Medulla oblongata (tissue), 1 donor: ENCODE measurements around the gene GNE.
"Not testable (repeated sequence)": the region's sequence is repeated elsewhere in the genome, so short reads cannot be mapped to it uniquely, and the experiment has no call there.

Experiments
- DNase-seq: peaks from one replicate; pipeline ENCODE4 v3.0.0-alpha.2; 2015; ENCODE audit errors: extremely low spot score

GNE gene

GRCh38 chr9:36264896-36265295, 6.6 kb upstream of the GNE start:
- no peak for DNase-seq

DNA sequence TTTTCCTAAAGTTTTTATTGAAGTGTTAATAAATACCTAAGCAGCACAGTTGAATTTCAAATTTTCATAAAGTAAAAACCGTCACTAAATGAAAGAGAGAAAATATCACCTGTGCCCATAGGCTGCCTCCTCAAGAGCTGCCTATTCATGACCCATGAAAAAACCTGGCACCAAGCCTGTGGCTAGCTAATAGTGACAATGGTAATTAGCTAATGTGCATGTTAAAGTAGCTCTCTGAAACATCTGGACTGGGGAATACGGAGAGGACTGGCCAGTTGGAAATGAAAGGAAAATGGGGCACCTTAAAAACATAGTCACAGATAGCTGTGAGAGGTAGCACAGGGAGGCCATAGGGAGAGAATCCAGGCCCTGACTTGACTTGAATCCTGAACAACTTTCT, 5.4 kb upstream of the GNE start:
- DNase-seq = no peak

DNA sequence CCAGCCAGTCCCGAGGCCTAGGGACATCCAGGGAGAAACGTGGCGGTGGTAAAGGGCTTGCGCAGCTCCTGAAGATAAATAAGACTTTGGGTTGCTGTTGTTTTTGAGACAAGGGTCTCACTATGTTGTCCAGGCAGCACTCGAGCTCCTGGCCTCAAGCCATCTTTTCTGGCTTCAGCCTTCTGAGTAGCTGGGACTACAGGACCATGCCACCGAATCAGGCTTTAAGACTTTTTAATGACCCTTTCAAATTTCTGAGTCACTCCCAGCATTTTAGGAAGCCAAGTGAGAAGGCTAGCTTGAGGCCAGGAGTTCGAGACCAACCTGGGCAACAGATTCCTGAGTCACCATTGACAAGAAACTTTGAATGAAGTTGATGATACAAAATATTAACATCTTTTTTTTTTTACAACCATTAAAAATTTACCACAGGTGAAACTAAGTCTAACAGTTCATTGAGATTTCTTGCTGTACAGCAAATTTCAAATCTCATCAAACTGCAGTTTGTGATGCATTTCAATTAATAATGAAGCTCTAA, 817 bp upstream of the GNE start:
- DNase-seq = peak; percentile 42

GRCh38 chr9:36251428-36251827, 6.8 kb downstream of the GNE start:
- no peak for DNase-seq

DNA sequence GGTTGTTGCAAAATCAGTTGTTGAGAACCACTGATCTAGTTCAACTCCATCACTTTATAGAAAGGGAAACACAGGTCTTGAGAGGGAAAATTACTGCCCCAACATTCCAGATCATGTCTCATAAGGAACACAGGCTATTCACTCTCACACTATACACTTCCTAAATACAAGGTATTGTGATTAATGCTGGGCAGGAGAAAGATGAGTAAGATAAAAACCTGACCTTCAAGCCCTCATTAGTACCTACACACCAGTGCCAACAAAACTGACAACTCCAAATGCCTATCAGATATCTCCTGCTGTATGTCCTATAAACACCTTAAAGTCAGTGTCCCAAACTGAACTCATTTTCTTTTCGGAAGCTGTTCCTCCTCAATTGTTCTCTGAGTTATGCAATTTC, 8.2 kb downstream of the GNE start:
- no peak for DNase-seq

- no peak for DNase-seq
Observed at GRCh38 chr9:36249189-36249588, 9.1 kb downstream of the GNE start.

DNA sequence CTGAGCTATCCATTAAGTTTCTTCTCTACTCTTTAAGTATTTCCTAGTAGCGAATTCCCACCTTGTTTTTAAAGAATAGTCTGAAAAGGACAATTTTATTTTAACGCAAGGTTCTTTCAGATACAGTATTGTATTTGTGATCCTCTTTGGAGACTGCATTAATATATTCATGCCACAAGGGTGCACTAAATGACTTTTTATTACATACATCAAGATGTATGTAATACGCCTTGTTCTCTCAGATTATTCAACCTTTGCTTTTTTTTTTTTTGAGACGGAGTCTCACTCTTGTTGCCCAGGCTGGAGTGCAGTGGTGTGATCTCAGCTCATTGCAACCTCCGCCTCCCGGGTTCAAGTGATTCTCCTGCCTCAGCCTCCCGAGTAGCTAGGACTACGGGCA, 10.2 kb downstream of the GNE start:
- DNase-seq = peak; percentile 49

- no peak for DNase-seq
Observed at GRCh38 chr9:36247356-36247755, 10.9 kb downstream of the GNE start.

GRCh38 chr9:36245906-36246305, 12.3 kb downstream of the GNE start:
- DNase-seq = no peak

- not testable (repeated sequence) for DNase-seq
Observed at GRCh38 chr9:36239675-36240074, 18.6 kb downstream of the GNE start.

DNA sequence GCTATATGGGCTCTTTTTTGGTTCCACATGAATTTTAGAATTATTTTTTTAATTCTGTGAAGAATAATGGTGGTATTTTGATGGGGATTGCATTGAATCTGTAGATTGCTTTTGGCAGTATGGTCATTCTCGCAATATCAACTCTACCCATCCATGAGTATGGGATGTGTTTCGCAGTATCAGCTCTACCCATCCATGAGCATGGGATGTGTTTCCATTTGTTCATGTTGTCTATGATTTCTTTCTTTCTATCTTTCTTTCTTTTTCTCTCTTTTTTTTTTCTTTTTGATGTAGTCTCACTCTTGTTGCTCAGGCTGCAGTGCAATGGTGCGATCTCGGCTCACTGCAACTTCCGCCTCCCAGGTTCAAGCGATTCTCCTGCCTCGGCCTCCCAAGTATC, 19.0 kb downstream of the GNE start:
- DNase-seq = not testable (repeated sequence)

DNA sequence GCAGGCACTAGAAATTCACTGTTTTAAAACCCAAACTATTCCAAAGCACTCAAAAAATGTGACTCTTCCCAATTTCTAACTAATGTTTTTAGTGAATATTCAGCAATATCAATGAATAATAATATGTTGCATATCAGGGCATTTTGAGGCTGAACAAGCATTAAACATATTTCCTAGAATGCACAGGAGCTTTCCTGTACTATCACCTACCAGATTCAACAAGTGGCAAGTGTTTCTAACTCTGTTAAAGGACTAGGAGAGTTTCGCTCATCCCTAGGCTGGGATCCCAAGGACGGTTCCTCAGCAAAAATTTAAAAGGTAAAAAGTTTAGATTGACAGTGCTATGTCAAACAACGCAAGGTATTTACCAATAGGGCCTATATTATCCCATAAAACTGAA, 21.0 kb downstream of the GNE start:
- no peak for DNase-seq

GRCh38 chr9:36222449-36222848, 35.8 kb downstream of the GNE start:
- no peak for DNase-seq

GRCh38 chr9:36221667-36222066, 36.6 kb downstream of the GNE start:
- no peak for DNase-seq

- no peak for DNase-seq
Observed at GRCh38 chr9:36218411-36218901, 39.8 kb downstream of the GNE start.

DNA sequence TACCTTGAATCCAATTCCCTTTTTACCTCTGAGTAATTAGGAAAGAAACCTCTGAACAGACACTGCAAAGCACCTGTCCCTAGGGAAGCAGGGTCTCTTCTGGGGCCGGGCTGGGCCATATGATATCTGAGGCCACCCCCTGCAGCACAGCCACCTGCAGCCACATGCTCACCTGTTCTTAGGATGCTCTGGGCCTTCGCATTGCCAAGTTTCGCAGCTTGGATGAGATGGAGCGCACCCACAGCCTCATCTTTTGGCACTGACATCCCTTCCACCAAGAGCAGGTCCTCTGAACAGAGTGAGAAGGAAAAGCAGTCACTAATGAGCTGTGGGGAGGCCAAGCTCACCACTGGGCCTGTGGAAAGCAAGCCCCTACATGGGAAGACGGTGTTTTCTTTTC, 40.2 kb downstream of the GNE start:
- DNase-seq = no peak

DNA sequence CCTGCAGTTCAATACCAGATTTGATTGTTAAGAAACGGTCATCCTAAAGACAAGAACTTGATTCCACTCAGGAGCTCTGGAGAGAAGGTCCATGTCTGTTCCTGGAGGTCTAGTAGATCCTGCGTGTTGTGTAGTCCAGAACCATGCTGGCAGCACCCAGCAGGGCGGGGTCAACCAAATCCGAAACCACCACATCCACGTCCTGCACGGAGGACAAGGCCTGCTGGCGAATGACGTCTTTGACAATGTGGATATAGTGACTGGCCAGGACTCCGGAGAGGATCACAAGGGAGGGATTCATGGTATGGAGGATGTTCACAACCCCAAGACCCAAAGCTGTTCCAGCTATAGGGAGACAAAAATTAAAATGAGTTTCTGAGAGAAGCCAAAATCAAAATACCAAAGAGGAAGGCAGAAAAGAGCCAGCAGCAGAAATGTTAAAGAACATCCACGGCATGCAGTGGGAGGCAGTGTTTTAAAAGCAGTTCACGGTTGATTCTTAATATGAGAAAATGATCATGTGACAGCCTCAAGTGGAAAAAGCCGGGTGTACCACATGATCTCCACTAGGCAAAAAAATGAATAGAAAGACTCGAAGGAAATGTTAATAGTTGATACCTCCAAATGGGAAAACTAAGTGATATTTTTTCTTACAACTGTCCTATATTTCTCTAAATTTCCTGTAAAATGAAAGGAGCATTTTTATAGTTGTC, 40.8 kb downstream of the GNE start:
- no peak for DNase-seq

DNA sequence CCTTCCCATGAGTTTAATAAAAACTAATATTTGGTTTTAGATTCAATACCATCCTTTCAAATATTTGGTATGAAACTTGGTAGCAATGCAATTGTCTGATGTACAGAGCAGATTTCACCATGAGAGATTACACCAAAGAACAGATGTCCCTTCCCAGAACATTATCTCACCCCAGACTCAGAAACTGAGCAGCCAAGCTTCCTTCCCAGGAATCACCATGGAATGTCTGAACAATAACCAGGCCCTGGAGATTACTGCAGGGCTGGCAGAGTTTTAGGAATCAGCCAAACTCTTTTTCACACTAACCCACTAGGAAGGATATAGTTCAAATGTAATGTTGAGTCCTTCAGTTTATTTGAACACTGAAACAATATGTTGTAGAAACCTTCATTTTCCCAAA, 43.7 kb downstream of the GNE start:
- no peak for DNase-seq

- DNase-seq = no peak
Observed at GRCh38 chr9:36213989-36214388, 44.3 kb downstream of the GNE start.

- no peak for DNase-seq
Observed at GRCh38 chr9:36213387-36213786, 44.9 kb downstream of the GNE start.

- no peak for DNase-seq
Observed at GRCh38 chr9:36211510-36211909, 46.7 kb downstream of the GNE start.

- DNase-seq = no peak
Observed at GRCh38 chr9:36210722-36211121, 47.5 kb downstream of the GNE start.

DNA sequence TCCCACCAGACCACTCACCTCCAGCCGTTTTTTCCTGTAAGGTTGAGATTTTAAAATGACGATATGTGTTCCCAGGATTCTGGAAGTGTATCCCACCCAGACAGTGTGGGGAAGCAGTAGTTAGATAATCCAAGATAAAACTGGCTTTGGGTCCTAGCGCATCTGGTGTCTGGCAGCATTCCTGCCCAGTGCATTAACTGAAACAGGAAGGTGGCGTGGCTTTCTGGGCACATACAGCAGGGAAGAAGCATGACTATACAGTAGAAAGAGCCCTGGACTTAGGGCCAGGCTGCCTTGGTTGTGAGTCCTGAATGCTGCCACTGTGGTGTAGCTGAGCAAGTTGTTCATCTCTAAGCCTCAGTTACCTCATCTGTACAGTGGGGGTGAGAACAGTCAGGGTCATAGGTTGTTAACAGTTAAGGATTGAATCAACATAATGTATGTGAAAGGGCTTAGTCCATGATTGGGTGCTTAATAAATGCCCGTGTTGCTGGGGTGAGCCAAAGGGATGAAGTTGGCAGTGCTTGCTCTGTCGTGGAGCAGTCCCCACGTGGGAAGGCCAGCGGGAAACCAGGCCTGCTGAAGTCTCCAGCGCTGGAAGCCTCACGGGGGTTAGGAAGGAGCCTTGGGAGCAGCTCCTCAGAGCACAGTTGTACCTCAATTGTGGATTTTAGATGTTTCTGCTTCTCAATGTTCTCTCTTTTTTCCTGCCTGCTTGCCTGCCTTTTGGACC, 49.6 kb downstream of the GNE start:
- no peak for DNase-seq
